Panc1 (cell line): ENCODE data around the gene DTNBP1. TPM values are rescaled to one million over a fixed set of nuclear protein-coding genes. Genes with fewer than 3 reads are reported as not detected.

Experiments used
- ATAC-seq: fragments of 200-7000 bp; cut with Tn5 transposase; 2 replicates; pipeline ENCODE4 v1.9.1; 2020; ENCODE audit warnings: mild to moderate bottlenecking, moderate library complexity
- BruUV-seq: library from RNA; stranded (reverse); fragments of 400-500 nt; replicated peaks from 2 replicates; lab custom pipeline; 2021; lab: Mats Ljungman, UMichigan
- CTCF ChIA-PET: fragments of 300-600 bp; sonication (Branson Sonifier 250); formaldehyde crosslinking; loops from one replicate; lab custom pipeline; 2022; ENCODE audit warnings: antibody characterized with exemption; lab: Charles Lee
- POLR2A ChIA-PET: fragments of 300-600 bp; sonication (Branson Sonifier 250); formaldehyde crosslinking; loops from one replicate; lab custom pipeline; 2022; ENCODE audit warnings: antibody characterized with exemption; lab: Charles Lee
- DNase-seq: peaks from one replicate; pipeline ENCODE4 v3.0.0-alpha.2; 2010; ENCODE audit warnings: low read depth, low spot score
- H3K27ac ChIP-seq: 2 replicates; pipeline ENCODE4 v1.5.1; 2011; ENCODE audit warnings: mild to moderate bottlenecking, low read length, inconsistent platforms
- H3K27me3 ChIP-seq: fragments of 200-500 bp; sonication (Bioruptor generic); 2 replicates; pipeline ENCODE4 v1.6.0; 2014; ENCODE audit warnings: low read length, inconsistent platforms; ENCODE audit not compliant: control insufficient read depth, insufficient read depth
- H3K36me3 ChIP-seq: fragments of 200-500 bp; sonication (Bioruptor generic); 2 replicates; pipeline ENCODE4 v1.5.1; 2014; ENCODE audit warnings: inconsistent platforms, mild to moderate bottlenecking, low read length, moderate library complexity; ENCODE audit not compliant: control insufficient read depth, insufficient read depth
- H3K4me1 ChIP-seq: 2 replicates; pipeline ENCODE4 v1.5.1; 2011; ENCODE audit warnings: inconsistent platforms, mild to moderate bottlenecking, low read length, moderate library complexity; ENCODE audit not compliant: control insufficient read depth, insufficient read depth
- H3K4me3 ChIP-seq, 2 experiments: 2 replicates each; pipeline ENCODE4 v1.5.1; 2011 to 2012; ENCODE audit warnings: low read depth in 2 of 2, low read length in 2 of 2, mild to moderate bottlenecking in 2 of 2, inconsistent platforms in 1 of 2, moderate library complexity in 1 of 2
- H3K9me3 ChIP-seq: fragments of 200-500 bp; sonication (Bioruptor generic); 2 replicates; pipeline ENCODE4 v1.5.1; 2014; ENCODE audit warnings: low read depth, mild to moderate bottlenecking, inconsistent platforms, low read length, moderate library complexity; ENCODE audit not compliant: control insufficient read depth, insufficient read depth
- POLR2AphosphoS5 ChIP-seq: IDR thresholded peaks from 2 replicates; pipeline ENCODE4 v1.6.1; 2012; ENCODE audit warnings: mild to moderate bottlenecking, low read depth, low read length, moderate library complexity
- SIN3A ChIP-seq: IDR thresholded peaks from 2 replicates; pipeline ENCODE4 v1.6.1; 2012; ENCODE audit warnings: low read depth, mild to moderate bottlenecking, low read length, moderate library complexity, borderline replicate concordance; ENCODE audit not compliant: insufficient read depth
- TCF7L2 ChIP-seq: IDR thresholded peaks from 2 replicates; pipeline ENCODE4 v1.6.1; 2011; ENCODE audit warnings: mild to moderate bottlenecking, low read depth, low read length, inconsistent platforms
- in situ Hi-C: cut with HindIII; loops from 2 replicates; pipeline ENCODE4 v1.10.0; 2016; ENCODE audit warnings: low sequenced_read_pairs, low pct_unique_long_range_greater_than_20kb
- intact Hi-C: fragments of 100-400 bp; cut with micrococcal nuclease; formaldehyde crosslinking; loops from one replicate; pipeline ENCODE4 v1.10.0; 2022; ENCODE audit not compliant: unreplicated experiment
- total RNA-seq: library from RNA; stranded (reverse); gene quantifications from one replicate; pipeline ENCODE4 v1.2.1, GENCODE V29; 2021; ENCODE audit not compliant: unreplicated experiment
- TF ChIP-seq, protein P1 (sequence below): fragments of 450-650 bp; IDR thresholded peaks from 2 replicates; pipeline ENCODE4 v1.5.1; 2017; ENCODE audit warnings: mild to moderate bottlenecking
- TF ChIP-seq, protein P2 (sequence below), 2 experiments: IDR thresholded peaks; 2 replicates each; pipeline ENCODE4 v1.6.1; 2011 to 2012; ENCODE audit warnings: low read depth in 2 of 2, control low read depth in 1 of 2, low read length in 1 of 2, mild to moderate bottlenecking in 1 of 2, moderate library complexity in 1 of 2; ENCODE audit not compliant: insufficient read depth in 1 of 2

DTNBP1 gene
- total RNA-seq, 1 experiment from 2014 or later = 29.3 TPM

DNA sequence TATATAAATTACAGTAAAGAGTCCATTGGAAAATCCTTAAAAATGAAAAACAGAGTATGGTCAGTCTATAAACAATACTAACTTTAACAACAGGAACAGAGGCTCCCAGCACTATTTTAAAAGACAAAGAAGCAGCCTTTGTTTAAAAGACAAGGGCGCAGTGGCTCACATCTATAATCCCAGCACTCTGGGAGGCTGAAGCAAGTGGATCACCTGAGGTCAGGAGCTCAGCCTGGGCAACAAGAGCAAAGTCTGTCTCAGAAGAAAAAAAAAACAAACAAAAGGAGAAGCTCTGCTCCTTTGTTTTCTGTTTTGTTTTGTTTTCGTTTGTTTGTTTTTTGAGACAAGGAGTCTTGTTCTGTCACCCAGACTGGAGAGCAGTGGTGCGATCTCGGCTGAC, 89.4 kb downstream of the DTNBP1 start:
- in situ Hi-C loops = no loop called here

DNA sequence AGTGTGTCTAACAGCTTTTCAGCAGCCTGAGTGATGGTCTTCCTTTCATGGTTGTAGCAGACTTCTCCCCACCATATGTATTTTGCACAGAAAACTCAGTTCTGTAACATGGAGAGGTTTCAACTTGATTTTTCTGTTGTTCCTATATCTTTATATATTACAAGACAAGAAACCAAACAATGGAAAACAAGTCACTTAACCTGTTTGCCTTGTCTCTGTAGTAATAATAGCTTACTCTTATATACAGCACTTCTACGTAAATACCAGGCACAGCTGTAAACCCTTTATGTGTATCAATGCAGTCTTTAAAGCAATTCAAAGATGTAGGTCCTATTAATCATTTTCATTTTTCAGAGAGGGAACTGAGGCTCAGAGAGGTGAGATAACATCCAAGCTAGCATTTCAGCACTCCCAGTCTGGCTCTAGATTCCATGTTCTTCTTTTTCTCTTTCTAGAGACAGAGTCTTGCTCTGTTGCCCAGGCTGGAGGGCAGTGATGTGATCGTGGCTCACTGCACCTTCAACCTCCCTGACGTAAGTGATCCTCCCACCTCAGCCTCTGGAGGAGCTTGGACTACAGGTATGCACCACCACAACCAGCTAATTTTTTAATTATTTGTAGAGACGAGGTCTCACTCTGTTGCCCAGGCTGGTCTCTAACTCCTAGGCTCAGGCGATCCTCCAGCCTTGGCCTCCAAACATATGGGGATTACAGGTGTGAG, 90.4 kb downstream of the DTNBP1 start:
- H3K9me3 ChIP-seq = no peaks in the 10 kb centered on the region
- TF ChIP-seq, protein P1, sequence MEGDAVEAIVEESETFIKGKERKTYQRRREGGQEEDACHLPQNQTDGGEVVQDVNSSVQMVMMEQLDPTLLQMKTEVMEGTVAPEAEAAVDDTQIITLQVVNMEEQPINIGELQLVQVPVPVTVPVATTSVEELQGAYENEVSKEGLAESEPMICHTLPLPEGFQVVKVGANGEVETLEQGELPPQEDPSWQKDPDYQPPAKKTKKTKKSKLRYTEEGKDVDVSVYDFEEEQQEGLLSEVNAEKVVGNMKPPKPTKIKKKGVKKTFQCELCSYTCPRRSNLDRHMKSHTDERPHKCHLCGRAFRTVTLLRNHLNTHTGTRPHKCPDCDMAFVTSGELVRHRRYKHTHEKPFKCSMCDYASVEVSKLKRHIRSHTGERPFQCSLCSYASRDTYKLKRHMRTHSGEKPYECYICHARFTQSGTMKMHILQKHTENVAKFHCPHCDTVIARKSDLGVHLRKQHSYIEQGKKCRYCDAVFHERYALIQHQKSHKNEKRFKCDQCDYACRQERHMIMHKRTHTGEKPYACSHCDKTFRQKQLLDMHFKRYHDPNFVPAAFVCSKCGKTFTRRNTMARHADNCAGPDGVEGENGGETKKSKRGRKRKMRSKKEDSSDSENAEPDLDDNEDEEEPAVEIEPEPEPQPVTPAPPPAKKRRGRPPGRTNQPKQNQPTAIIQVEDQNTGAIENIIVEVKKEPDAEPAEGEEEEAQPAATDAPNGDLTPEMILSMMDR = no peak
- TF ChIP-seq SIN3A (no peak), POLR2AphosphoS5 (no peak), TCF7L2 (no peak)
- TF ChIP-seq, protein P2, sequence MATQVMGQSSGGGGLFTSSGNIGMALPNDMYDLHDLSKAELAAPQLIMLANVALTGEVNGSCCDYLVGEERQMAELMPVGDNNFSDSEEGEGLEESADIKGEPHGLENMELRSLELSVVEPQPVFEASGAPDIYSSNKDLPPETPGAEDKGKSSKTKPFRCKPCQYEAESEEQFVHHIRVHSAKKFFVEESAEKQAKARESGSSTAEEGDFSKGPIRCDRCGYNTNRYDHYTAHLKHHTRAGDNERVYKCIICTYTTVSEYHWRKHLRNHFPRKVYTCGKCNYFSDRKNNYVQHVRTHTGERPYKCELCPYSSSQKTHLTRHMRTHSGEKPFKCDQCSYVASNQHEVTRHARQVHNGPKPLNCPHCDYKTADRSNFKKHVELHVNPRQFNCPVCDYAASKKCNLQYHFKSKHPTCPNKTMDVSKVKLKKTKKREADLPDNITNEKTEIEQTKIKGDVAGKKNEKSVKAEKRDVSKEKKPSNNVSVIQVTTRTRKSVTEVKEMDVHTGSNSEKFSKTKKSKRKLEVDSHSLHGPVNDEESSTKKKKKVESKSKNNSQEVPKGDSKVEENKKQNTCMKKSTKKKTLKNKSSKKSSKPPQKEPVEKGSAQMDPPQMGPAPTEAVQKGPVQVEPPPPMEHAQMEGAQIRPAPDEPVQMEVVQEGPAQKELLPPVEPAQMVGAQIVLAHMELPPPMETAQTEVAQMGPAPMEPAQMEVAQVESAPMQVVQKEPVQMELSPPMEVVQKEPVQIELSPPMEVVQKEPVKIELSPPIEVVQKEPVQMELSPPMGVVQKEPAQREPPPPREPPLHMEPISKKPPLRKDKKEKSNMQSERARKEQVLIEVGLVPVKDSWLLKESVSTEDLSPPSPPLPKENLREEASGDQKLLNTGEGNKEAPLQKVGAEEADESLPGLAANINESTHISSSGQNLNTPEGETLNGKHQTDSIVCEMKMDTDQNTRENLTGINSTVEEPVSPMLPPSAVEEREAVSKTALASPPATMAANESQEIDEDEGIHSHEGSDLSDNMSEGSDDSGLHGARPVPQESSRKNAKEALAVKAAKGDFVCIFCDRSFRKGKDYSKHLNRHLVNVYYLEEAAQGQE (IDR thresholded peaks at IDR 0.05; ENCODE audit: insufficient read depth in 1 of 2, low read depth in 2 of 2, low read length in 1 of 2) = no peak
- ATAC-seq (no peak), DNase-seq (no peak)
- H3K27me3 ChIP-seq = no peaks in the 10 kb centered on the region
- CTCF ChIA-PET = no interaction called here
- BruUV-seq = no TSS peak
- no peaks in the 10 kb centered on the region for H3K36me3 ChIP-seq
- POLR2A ChIA-PET = no interaction called here
- H3K4me1 ChIP-seq = no peaks in the 10 kb centered on the region
- in situ Hi-C loops = no loop called here
- intact Hi-C loops = no loop called here
- no peak overlapping the region for H3K27ac ChIP-seq
- no peak overlapping the region for H3K4me3 ChIP-seq

More for the DNA sequence above, 89.4 kb downstream of the DTNBP1 start:
- Histone ChIP-seq H3K36me3 (no peaks in the 10 kb centered on the region), H3K27me3 (no peaks in the 10 kb centered on the region), H3K27ac (no peak overlapping the region), H3K4me1 (no peaks in the 10 kb centered on the region), H3K4me3 (no peak overlapping the region), H3K9me3 (no peaks in the 10 kb centered on the region)
- DNase-seq (no peak), ATAC-seq (no peak)
- ChIA-PET CTCF (no interaction called here), POLR2A (no interaction called here)
- intact Hi-C loops = no loop called here
- BruUV-seq = no TSS peak
- TF ChIP-seq TCF7L2 (no peak), POLR2AphosphoS5 (no peak), SIN3A (no peak)
- TF ChIP-seq, protein P2 (IDR thresholded peaks at IDR 0.05; ENCODE audit: insufficient read depth in 1 of 2, low read depth in 2 of 2, low read length in 1 of 2) = no peak
- TF ChIP-seq, protein P1 = no peak
